Stimulated activated CD4-positive, alpha-beta T cell treated with anti-CD3 and anti-CD28 coated beads, Interleukin-2, amount 100 ng/mL, for 4 hours (primary cell): ENCODE results near the gene FNIP2.
"Not testable (repeated sequence)": the region's sequence is repeated elsewhere in the genome, so short reads cannot be mapped to it uniquely, and the experiment has no call there.

Experiments used
- DNase-seq: peaks from one replicate; pipeline ENCODE4 v3.0.0-alpha.2; 2020; ENCODE audit warnings: low read depth

The FNIP2 gene

GRCh38 chr4:158814636-158815330 is 46.0 kb downstream of the FNIP2 start:
- DNase-seq = no peak

- DNase-seq = no peak
These were observed 48.1 kb downstream of the FNIP2 start for GRCh38 chr4:158816955-158817354.

- DNase-seq = no peak
These were observed 48.9 kb downstream of the FNIP2 start for GRCh38 chr4:158817562-158818296.

DNA sequence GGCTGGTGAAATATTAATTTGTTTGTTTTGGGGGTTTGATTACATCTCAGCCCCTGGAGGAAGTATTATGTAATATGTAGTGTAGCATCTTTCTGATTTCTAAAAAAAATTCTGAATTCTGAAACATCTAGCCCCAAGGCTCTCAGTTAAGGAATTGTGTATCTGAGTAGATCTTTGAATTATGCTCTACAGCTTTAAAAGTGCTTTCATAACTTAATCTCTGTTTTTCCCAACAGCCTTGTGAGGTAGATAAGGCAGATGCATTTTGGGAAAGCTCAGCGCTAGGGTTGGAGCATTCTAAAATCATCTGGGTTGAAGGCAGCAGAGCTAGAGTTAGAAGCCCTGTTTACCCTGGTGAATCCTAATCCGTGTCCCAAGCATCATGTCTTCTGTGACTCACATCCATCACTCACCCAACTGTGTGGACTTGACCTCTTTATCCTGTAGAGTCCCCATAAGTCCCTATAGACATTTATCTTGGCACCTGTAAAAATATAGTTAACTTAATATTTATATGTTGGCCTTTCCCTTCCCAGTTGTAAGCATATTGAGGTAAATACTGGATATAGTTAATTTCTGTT is 49.8 kb downstream of the FNIP2 start:
- no peak for DNase-seq

GRCh38 chr4:158819942-158820786 is 51.3 kb downstream of the FNIP2 start:
- DNase-seq = no peak

DNA sequence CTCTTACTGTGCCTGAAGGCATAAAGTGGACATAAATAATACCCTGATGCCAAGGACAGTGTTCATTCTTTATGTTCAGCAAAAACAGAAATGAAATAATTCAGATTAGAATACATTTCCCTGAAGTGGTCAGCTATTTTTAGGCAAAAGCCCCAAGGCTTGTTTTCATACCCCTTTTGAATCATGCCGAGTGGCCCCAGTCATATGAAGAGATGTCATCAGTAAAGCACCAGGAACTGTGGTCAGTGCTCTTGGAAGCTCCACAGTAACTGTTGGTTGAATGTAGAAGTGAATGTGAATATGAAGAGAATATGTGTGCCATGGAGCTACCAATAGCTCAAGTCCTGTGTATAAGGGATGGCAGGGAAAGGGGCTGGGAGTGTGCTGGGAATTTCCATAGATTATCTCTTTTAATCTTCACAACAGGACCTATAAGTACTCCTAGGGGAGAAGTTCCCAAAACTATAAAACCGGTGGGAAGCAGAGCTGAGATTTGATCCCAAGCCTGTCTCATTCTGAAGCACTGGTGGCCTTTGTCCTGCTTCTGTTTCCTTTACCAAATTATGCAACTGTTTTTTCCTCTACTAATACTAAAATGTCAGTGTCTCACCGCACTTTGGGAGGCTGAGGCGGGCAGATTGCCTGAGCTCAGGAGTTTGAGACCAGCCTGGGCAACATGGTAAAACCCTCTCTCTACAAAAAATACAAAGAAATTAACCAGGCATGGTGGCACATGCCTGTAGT is 52.6 kb downstream of the FNIP2 start:
- DNase-seq = no peak

GRCh38 chr4:158822348-158822747 is 53.5 kb downstream of the FNIP2 start:
- no peak for DNase-seq

DNA sequence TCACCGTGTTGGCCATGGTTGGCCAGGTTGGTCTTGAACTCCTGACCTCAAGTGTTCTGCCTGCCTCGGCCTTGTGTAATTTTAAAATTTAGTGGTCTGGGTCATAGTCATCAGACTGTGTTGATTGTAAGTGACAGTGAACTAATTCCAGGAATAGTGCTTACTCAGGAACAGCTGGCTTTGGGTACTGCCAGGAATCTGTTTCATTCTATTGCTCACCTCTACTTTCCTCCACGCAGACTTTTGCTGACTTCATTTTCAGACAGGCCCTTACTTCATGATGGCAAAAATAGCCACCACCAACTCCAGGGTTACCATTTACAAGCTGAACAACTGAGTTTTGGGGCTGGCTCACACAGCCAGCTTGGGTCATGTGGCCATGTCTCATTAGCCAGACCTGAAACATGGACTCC is 54.6 kb downstream of the FNIP2 start:
- DNase-seq = no peak

- no peak for DNase-seq
These were observed 55.8 kb downstream of the FNIP2 start for GRCh38 chr4:158824425-158825274.

DNA sequence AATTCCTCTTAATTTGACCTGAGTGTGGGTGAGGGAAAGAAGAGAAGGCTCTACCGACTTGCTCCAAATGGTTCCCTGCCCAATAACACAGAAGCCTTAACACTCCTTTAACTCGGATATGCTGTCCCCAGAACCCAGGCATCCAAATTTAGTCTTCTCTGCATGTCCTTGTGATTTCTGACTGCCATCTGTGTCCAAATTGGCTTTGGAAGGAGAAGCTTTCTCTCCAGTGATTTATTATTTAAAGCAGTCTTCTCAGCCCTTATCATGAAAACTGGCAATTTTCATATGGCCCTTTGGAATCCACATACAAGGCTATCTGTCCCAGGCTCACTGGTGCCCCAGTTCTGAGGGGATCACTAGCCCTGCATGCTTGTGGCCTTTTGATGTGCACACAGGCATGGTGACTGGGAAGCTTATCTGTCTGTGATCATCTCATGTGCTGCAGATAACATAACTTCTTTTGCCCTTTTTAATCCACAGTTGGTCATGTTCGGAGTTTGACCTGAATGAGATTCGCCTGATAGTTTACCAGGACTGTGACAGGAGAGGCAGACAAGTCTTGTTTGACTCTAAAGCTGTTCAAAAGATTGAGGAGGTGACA is 56.7 kb downstream of the FNIP2 start:
- no peak for DNase-seq

- DNase-seq = no peak
These were observed 57.2 kb downstream of the FNIP2 start for GRCh38 chr4:158826057-158826456.

DNA sequence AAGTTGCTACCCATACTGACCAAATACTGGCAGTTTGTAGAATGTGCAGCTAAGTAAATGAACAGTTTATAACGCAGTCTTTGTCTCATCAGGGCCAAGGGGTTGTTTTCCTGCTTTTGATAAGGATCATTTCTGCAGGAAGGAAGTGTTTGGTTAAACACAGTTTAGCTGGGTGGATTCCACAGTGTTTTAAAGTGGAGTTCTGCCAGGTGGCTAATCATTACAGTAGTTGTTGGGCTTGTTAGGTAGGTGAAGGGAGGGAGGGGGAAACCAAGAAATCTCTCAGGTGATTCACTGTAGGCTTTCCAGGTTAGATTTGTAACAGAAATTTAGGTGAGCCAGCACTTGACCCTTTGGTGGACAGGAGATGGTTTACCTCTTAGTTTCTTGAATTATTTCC is 58.1 kb downstream of the FNIP2 start:
- DNase-seq = no peak

DNA sequence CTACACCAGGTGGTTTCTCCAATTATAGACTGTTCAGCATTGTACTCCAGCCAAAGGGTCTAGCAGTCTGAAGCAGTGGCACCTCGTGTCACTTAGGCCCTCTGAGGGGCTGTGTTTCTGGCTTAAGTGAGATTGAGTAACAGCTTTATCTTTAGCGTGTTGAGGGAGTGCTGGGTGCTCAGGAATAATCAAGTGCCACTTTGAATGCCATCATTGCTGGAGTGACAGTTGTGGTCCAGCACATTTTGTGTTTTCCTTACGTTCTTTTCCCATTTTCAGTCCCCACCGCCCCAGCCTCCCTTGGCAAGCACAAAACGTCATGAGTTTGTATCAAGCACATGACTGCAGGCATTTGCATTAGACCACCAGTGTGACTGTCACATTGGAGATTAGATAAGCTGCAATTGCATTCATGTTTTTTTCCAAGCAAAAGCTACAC is 58.7 kb downstream of the FNIP2 start:
- no peak for DNase-seq

DNA sequence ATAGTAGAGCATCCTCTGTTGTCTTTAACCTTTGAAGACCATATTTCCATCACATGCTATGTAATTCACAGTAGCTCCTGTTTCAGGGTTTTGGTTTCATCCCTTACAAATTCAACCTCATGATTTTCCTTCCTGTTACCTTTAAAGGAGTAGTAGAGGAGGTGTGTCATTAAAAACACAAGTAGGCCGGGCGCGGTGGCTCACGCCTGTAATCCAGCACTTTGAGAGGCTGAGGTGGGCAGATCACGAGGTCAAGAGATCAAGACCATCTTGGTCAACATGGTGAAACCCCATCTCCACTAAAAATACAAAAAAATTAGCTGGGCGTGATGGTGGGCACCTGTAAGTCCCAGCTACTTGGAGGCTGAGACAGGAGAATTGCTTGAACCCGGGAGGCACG is 59.3 kb downstream of the FNIP2 start:
- DNase-seq = not testable (repeated sequence)

- DNase-seq = no peak
These were observed 60.4 kb downstream of the FNIP2 start for GRCh38 chr4:158829254-158829653.

DNA sequence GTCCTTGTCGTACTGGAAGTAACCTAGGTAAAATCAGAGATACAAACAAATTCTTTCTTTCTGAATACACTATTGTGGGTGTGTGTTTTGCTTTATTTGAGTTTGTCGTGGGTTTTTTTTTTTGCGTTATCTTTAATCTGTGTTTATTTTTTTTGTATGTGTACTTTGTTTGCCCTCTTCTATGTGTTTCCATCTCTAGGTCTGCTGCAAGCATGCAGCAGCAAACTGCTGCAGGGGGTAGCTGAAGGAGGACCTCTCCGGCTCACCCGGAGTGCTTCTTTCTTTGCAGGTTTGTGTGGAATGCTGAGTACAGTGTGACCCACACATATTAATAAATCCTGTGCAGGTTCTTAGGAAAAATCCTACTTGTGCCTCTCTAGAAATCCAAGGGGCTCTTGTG is 64.8 kb downstream of the FNIP2 start:
- no peak for DNase-seq

DNA sequence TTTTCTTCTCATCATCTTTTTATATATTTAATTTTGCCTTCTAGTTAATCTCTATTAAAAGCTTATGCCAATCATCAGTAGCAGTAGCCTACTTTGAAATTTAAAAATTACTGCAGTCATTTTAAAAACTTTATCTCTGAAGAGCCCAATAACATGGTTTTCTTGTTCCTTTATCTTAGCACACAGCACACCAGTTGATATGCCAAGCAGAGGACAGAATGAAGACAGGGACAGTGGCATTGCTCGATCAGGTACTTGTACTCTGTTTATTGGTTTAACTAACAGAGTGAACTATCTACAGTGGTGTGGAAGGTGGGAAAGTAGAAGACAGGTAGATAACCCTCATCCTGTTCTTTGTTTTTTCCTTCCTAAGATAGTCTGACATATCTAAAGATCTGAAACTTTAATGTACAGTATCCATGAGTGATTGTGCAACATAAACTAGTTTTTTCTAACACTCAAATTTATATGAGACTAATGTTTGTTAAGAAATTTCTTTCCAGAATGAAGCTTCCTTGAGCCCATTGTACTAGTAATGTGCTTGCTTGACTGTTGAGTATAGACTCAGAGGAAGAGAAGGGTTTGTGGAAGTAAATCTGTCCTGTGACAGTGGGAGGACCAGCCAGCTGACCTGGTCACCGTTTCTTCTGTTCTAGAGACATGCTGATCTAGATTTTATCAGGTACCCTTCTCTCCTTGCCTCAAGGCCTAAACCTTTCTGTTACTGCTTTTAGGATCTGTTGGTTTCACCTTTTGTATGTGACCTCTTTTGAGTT is 66.6 kb downstream of the FNIP2 start:
- DNase-seq = no peak

GRCh38 chr4:158836002-158836369 is 67.2 kb downstream of the FNIP2 start:
- DNase-seq = no peak

DNA sequence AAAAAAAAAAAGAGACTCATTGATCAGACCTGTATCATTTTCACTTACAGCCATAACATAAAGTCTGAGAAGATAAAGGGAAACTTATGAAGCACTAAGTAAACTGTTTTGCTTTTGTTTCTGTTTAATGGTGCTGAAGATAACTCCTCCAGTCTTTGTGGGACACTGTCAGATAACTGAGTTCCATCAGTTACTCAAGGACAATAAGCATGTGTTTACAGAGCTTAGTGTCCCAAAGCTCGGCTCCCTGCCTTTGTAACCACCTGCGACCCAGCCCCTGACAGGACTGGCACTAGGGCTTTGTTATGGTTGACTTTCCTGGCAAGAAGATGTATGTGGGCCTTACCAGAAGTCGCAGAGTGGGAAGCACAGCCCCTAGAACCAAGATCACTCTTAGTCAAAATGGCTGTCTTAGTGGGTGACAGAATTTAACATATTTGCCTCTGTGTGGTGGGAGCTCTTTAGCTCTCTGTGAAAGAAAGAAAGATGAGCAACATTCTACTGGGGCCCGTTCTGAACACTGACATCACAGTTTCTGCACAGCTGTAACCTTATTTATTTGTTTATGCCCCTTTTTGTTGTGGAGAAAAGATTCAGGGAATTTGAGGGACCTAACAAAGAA is 68.1 kb downstream of the FNIP2 start:
- DNase-seq = no peak
